Neutrophil (primary cell): ENCODE data around the gene SCAF1.

Source experiments
- H3K27ac ChIP-seq: fragments of 200-600 bp; sonication (generic); 2 replicates; pipeline ENCODE4 v1.5.1; 2016; ENCODE audit warnings: mild to moderate bottlenecking, moderate library complexity
- H3K27me3 ChIP-seq: fragments of 200-600 bp; sonication (generic); 2 replicates; pipeline ENCODE4 v1.6.0; 2016; ENCODE audit warnings: mild to moderate bottlenecking
- H3K36me3 ChIP-seq: fragments of 200-600 bp; sonication (generic); 2 replicates; pipeline ENCODE4 v1.5.1; 2017
- H3K4me1 ChIP-seq, 2 experiments: fragments of 200-600 bp in 1 of 2; sonication (generic) in 1 of 2; 1 replicate in 1 of 2; 2 replicates in 1 of 2; pipeline versions ENCODE4 v1.5.1 to v1.6.1; 2013 to 2016; ENCODE audit warnings: low read depth in 1 of 2, low read length in 1 of 2, mild to moderate bottlenecking in 1 of 2, moderate library complexity in 1 of 2; ENCODE audit not compliant: control insufficient read depth in 1 of 2, insufficient read depth in 1 of 2
- H3K4me3 ChIP-seq, 2 experiments: fragments of 200-600 bp in 1 of 2; sonication (generic) in 1 of 2; 1 replicate in 1 of 2; 2 replicates in 1 of 2; pipeline ENCODE4 v1.5.1; 2013 to 2016; ENCODE audit warnings: low read depth in 1 of 2, low read length in 1 of 2, mild to moderate bottlenecking in 1 of 2, moderate library complexity in 1 of 2
- H3K9me3 ChIP-seq: fragments of 200-600 bp; sonication (generic); 2 replicates; pipeline ENCODE4 v1.5.1; 2016
- TF ChIP-seq, protein P1 (sequence below): fragments of 200-600 bp; sonication (generic); IDR thresholded peaks from 2 replicates; pipeline ENCODE4 v1.5.1; 2016; ENCODE audit warnings: antibody characterized with exemption

Gene SCAF1

GRCh38 chr19:49677901-49678674, 36.1 kb downstream of the SCAF1 start:
- peak overlapping the region; percentile 68 to 92 for H3K4me3 ChIP-seq
- TF ChIP-seq, protein P1, sequence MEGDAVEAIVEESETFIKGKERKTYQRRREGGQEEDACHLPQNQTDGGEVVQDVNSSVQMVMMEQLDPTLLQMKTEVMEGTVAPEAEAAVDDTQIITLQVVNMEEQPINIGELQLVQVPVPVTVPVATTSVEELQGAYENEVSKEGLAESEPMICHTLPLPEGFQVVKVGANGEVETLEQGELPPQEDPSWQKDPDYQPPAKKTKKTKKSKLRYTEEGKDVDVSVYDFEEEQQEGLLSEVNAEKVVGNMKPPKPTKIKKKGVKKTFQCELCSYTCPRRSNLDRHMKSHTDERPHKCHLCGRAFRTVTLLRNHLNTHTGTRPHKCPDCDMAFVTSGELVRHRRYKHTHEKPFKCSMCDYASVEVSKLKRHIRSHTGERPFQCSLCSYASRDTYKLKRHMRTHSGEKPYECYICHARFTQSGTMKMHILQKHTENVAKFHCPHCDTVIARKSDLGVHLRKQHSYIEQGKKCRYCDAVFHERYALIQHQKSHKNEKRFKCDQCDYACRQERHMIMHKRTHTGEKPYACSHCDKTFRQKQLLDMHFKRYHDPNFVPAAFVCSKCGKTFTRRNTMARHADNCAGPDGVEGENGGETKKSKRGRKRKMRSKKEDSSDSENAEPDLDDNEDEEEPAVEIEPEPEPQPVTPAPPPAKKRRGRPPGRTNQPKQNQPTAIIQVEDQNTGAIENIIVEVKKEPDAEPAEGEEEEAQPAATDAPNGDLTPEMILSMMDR, result peak; percentile 21
- no peaks in the 10 kb centered on the region for H3K36me3 ChIP-seq
- peaks cover 26 to 33% of the 10 kb centered on the region in 2 experiments for H3K4me1 ChIP-seq
- no peaks in the 10 kb centered on the region for H3K9me3 ChIP-seq
- H3K27me3 ChIP-seq, result no peaks in the 10 kb centered on the region
- peak overlapping the region; percentile 90 for H3K27ac ChIP-seq

GRCh38 chr19:49678985-49679770, 37.2 kb downstream of the SCAF1 start:
- no peak overlapping the region for H3K27ac ChIP-seq

DNA sequence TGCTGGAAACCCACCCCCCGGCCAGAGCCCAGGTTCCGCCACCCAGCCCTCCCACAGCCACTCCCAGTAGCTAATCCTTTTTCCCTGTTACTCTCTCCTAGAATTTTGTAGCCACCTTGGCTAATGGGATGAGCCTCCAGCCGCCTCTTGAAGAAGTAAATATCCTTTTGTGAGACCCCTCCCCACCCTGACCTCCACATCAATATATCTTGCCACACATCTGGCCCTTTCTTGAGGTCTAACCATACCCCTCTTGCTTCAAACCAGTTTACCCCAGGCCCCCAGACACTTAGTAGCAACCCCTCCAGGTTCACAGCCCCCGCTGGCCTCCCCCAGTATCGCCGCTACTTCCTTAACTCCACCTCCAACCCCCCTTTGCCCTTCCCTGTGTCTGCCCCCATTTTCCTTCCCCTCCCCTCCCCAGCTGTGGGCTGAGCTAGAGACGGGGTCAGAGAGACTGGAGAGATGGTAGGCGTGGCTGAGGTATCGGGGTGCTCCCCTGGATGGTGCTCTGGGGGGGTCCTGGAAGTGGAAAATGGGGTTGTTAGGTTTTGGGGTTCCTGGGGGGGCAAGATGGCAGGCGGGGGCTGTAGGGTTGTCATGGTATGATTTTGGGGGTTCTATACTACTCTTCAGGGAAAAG, 37.9 kb downstream of the SCAF1 start:
- TF ChIP-seq, protein P1, result no peak
- Histone ChIP-seq H3K4me3 (peak overlapping the region in 1 of 2 experiments; percentile 58), H3K27me3 (no peaks in the 10 kb centered on the region), H3K9me3 (no peaks in the 10 kb centered on the region), H3K27ac (no peak overlapping the region), H3K36me3 (peaks cover 11% of the 10 kb centered on the region), H3K4me1 (peaks cover 26 to 33% of the 10 kb centered on the region in 2 experiments)

More at GRCh38 chr19:49678985-49679770, 37.2 kb downstream of the SCAF1 start:
- TF ChIP-seq, protein P1, result no peak
- Histone ChIP-seq H3K27me3 (no peaks in the 10 kb centered on the region), H3K36me3 (peaks cover 6% of the 10 kb centered on the region), H3K4me1 (peaks cover 26 to 33% of the 10 kb centered on the region in 2 experiments), H3K9me3 (no peaks in the 10 kb centered on the region), H3K4me3 (no peak overlapping the region)

- Histone ChIP-seq H3K4me1 (peaks cover 26 to 29% of the 10 kb centered on the region in 2 experiments), H3K4me3 (peak overlapping the region; percentile 58 to 63), H3K9me3 (no peaks in the 10 kb centered on the region), H3K36me3 (peaks cover 16% of the 10 kb centered on the region), H3K27ac (peak overlapping the region; percentile 41), H3K27me3 (no peaks in the 10 kb centered on the region)
- TF ChIP-seq, protein P1, result peak; percentile 100
Measured at GRCh38 chr19:49680421-49681351, 38.7 kb downstream of the SCAF1 start.

DNA sequence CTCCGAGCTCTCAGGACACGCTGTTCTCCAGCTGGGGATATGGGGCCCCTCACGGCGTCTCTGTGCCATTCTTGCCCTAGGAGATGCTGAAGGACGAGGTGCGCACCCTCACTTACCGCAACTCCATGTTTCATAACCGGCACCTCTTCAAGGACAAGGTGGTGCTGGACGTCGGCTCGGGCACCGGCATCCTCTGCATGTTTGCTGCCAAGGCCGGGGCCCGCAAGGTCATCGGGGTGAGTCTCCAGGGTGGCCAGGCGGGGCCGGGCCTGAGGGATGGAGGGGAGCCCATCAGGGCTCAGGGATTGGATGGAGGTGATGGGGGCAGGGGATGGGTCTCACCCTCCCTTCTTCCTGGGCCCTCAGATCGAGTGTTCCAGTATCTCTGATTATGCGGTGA, 39.8 kb downstream of the SCAF1 start:
- Histone ChIP-seq H3K27ac (no peak overlapping the region), H3K9me3 (no peaks in the 10 kb centered on the region), H3K36me3 (peaks cover 24% of the 10 kb centered on the region), H3K4me3 (no peak overlapping the region), H3K27me3 (no peaks in the 10 kb centered on the region), H3K4me1 (peaks cover 19 to 24% of the 10 kb centered on the region in 2 experiments)
- TF ChIP-seq, protein P1, result no peak
